HepG2 (cell line): ENCODE data around the gene ASB7. TPM values are rescaled to one million over a fixed set of nuclear protein-coding genes. Genes with fewer than 3 reads are reported as not detected.

Source experiments
- ATAC-seq: fragments of 200-7000 bp; cut with Tn5 transposase; 3 replicates; pipeline ENCODE4 v1.9.1; 2020; ENCODE audit warnings: mild to moderate bottlenecking, moderate library complexity
- BruUV-seq: library from RNA; stranded (reverse); fragments of 400-500 nt; replicated peaks from 2 replicates; lab custom pipeline; 2021; lab: Mats Ljungman, UMichigan
- CTCF ChIA-PET: fragments of 300-600 bp; formaldehyde crosslinking; extraction: SDS; loops from one replicate; lab custom pipeline; 2021; ENCODE audit warnings: low total read pairs, inconsistent platforms, low intra/inter-chr PET ratio; lab: Yijun Ruan, JAX
- POLR2A ChIA-PET: fragments of 350-600 bp; sonication (Branson Sonifier 250); formaldehyde crosslinking; loops from one replicate; lab custom pipeline; 2020; ENCODE audit warnings: antibody characterized with exemption, inconsistent platforms; lab: Yijun Ruan, JAX
- DNase-seq: peaks from one replicate; pipeline ENCODE4 v3.0.0-alpha.2; 2015; ENCODE audit warnings: low spot score
- FAIRE-seq: peaks from 3 replicates; lab custom pipeline; 2011; peaks lifted over from hg19 to GRCh38; lab: Jason Lieb, UNC
- H2AFZ ChIP-seq: one replicate; pipeline ENCODE4 v1.6.1; 2011; ENCODE audit warnings: low read length, inconsistent platforms
- H3K27ac ChIP-seq: fragments of 300-600 bp; 3 replicates; pipeline ENCODE4 v1.8.0; 2011; ENCODE audit warnings: mixed run types, mild to moderate bottlenecking, mixed read lengths, low read length, inconsistent platforms; ENCODE audit not compliant: insufficient read depth; ENCODE audit errors: extremely low read length
- H3K27me3 ChIP-seq, 2 experiments: fragments of 200-600 bp in 1 of 2; 2 replicates in 1 of 2; 3 replicates in 1 of 2; pipeline versions ENCODE4 v1.6.0 to v1.8.0; 2011; ENCODE audit warnings: low read length in 2 of 2, mild to moderate bottlenecking in 2 of 2, moderate library complexity in 2 of 2, inconsistent platforms in 1 of 2; ENCODE audit not compliant: insufficient read depth in 2 of 2, control insufficient read depth in 1 of 2
- H3K36me3 ChIP-seq, 2 experiments: fragments of 200-600 bp in 1 of 2; replicated peaks in 1 of 2; 2 replicates in 1 of 2; 3 replicates in 1 of 2; pipeline versions ENCODE4 v1.5.1 to v1.8.0; 2011; ENCODE audit warnings: low read length in 2 of 2, inconsistent platforms in 1 of 2; ENCODE audit not compliant: insufficient read depth in 2 of 2, control insufficient read depth in 1 of 2
- H3K4me1 ChIP-seq: 2 replicates; pipeline ENCODE4 v1.5.1; 2012; ENCODE audit warnings: low read length, inconsistent platforms; ENCODE audit not compliant: insufficient read depth
- H3K4me2 ChIP-seq: 2 replicates; pipeline ENCODE4 v1.6.0; 2011; ENCODE audit warnings: low read depth, low read length, inconsistent platforms
- H3K4me3 ChIP-seq, 3 experiments: fragments of 200-600 bp in 1 of 3; sonication (generic), shearing (Covaris generic) in 1 of 3; replicated peaks in 1 of 3; 2 replicates each; pipeline ENCODE4 v1.5.1; 2011 to 2016; ENCODE audit warnings: low read length in 3 of 3, inconsistent platforms in 2 of 3, low read depth in 2 of 3, mild to moderate bottlenecking in 2 of 3, control low read depth in 1 of 3, mixed read lengths in 1 of 3; ENCODE audit not compliant: insufficient read depth in 1 of 3
- H3K79me2 ChIP-seq: one replicate; pipeline ENCODE4 v1.6.1; 2011; ENCODE audit warnings: low read length, inconsistent platforms; ENCODE audit not compliant: insufficient read depth
- H3K9ac ChIP-seq: 2 replicates; pipeline ENCODE4 v1.6.0; 2011; ENCODE audit warnings: mild to moderate bottlenecking, low read depth, low read length, inconsistent platforms; ENCODE audit not compliant: insufficient read depth
- H3K9me3 ChIP-seq: 2 replicates; pipeline ENCODE4 v1.5.1; 2012; ENCODE audit warnings: mild to moderate bottlenecking, low read length
- H4K20me1 ChIP-seq: 2 replicates; pipeline ENCODE4 v1.6.0; 2011; ENCODE audit warnings: inconsistent platforms, mild to moderate bottlenecking, low read length, moderate library complexity; ENCODE audit not compliant: insufficient read depth
- CREBL2 ChIP-seq: sonication (generic); formaldehyde crosslinking; IDR thresholded peaks from 2 replicates; pipeline ENCODE4 v1.8.1; 2023; ENCODE audit warnings: missing genetic modification reagents, mild to moderate bottlenecking, borderline replicate concordance
- HNF1B ChIP-seq: sonication (generic); formaldehyde crosslinking; IDR thresholded peaks from 2 replicates; pipeline ENCODE4 v1.5.1; 2020; ENCODE audit warnings: mild to moderate bottlenecking, moderate library complexity, missing genetic modification reagents
- MEIS1 ChIP-seq: sonication (generic); formaldehyde crosslinking; IDR thresholded peaks from 2 replicates; pipeline ENCODE4 v1.9.0; 2021; ENCODE audit warnings: mild to moderate bottlenecking, missing genetic modification reagents, moderate library complexity, borderline replicate concordance
- NCOA1 ChIP-seq: sonication (generic); formaldehyde crosslinking; IDR thresholded peaks from 2 replicates; pipeline ENCODE4 v1.9.0; 2021; ENCODE audit warnings: missing genetic modification reagents
- PATZ1 ChIP-seq: sonication (generic); formaldehyde crosslinking; IDR thresholded peaks from 2 replicates; pipeline ENCODE4 v1.4.0; 2020; ENCODE audit warnings: missing genetic modification reagents
- RARA ChIP-seq: IDR thresholded peaks from 2 replicates; pipeline ENCODE4 v1.6.1; 2016; ENCODE audit warnings: missing genetic modification reagents, missing compliant biosample characterization
- RFXAP ChIP-seq: sonication (generic); formaldehyde crosslinking; IDR thresholded peaks from 2 replicates; pipeline ENCODE4 v1.4.0; 2020; ENCODE audit warnings: missing genetic modification reagents, borderline replicate concordance
- STAG1 ChIP-seq: sonication (generic); formaldehyde crosslinking; IDR thresholded peaks from 2 replicates; pipeline ENCODE4 v1.4.0; 2020; ENCODE audit warnings: missing genetic modification reagents
- YY1 ChIP-seq: IDR thresholded peaks from 2 replicates; pipeline ENCODE4 v1.6.1; 2011; ENCODE audit warnings: low read length, low read depth, moderate library complexity, mild to moderate bottlenecking; ENCODE audit not compliant: insufficient read depth, insufficient replicate concordance
- ZNF232 ChIP-seq: sonication (generic); formaldehyde crosslinking; IDR thresholded peaks from 2 replicates; pipeline ENCODE4 v1.4.0; 2020; ENCODE audit warnings: missing genetic modification reagents, borderline replicate concordance
- ZNF747 ChIP-seq: sonication (generic); formaldehyde crosslinking; IDR thresholded peaks from 2 replicates; pipeline ENCODE4 v1.8.1; 2023; ENCODE audit warnings: missing genetic modification reagents, mild to moderate bottlenecking, borderline replicate concordance
- WGBS: methylation state at CpG from one replicate; pipeline ENCODE4 v1.1.6; 2017; ENCODE audit warnings: low lambda C conversion rate; 5-methylcytosine and 5-hydroxymethylcytosine counted together
- in situ Hi-C: cut with HindIII; loops from 2 replicates; pipeline ENCODE4 v1.10.0; 2017; ENCODE audit warnings: low pct_unique_long_range_greater_than_20kb; ENCODE audit not compliant: extremely low pct_ligation_motif_present
- intact Hi-C: fragments of 100-400 bp; cut with micrococcal nuclease; formaldehyde crosslinking; loops from one replicate; pipeline ENCODE4 v1.10.0; 2022; ENCODE audit not compliant: unreplicated experiment
- polyA plus RNA-seq, 8 experiments: library from polyadenylated mRNA; depleted of rRNA in 3 of 8; stranded (reverse) in 7 of 8; unstranded in 1 of 8; fragments of >200 nt; fragmentation: Illumina TruSeq in 4 of 8; extraction: Trizol in 4 of 8; gene quantifications; 2 replicates each; pipeline versions ENCODE4 v1.2.1 to v1.2.3, GENCODE V29; 2011 to 2016; ENCODE audit warnings: low read depth in 4 of 8, missing spikeins in 1 of 8, mixed read lengths in 1 of 8; ENCODE audit not compliant: insufficient read depth in 1 of 8
- total RNA-seq, 5 experiments: library from RNA; depleted of rRNA; stranded (reverse); fragments of >200 nt; fragmentation: Illumina TruSeq; extraction: Trizol; gene quantifications; 2 replicates each; pipeline ENCODE4 v1.2.3, GENCODE V29; 2016; ENCODE audit warnings: low read depth in 1 of 5

The ASB7 gene
- total and polyA plus RNA-seq, 2 of the 13 experiments (the other 11 are each of a cell fraction or from before 2014, with no cell fraction given) = 7.7 to 12.1 TPM

GRCh38 chr15:100670505-100671021 lies 68.2 kb downstream of the ASB7 start:
- WGBS = 21% methylated on average over 6 of the region's 8 CpGs
- Histone ChIP-seq H3K27ac (no peak overlapping the region), H3K36me3 (no peaks in the 10 kb centered on the region), H3K4me1 (no peaks in the 10 kb centered on the region), H4K20me1 (0 out of 2 replicates have a peak, but pooled peaks cover 2% of the 10 kb centered on the region), H3K27me3 (peaks cover 0 to 14% of the 10 kb centered on the region in 2 experiments; a peak in 4 of 5 replicates), H3K79me2 (no peaks in the 10 kb centered on the region), H3K4me3 (no peak overlapping the region), H3K9ac (no peak overlapping the region), H3K9me3 (no peaks in the 10 kb centered on the region), H2AFZ (no peak overlapping the region), H3K4me2 (no peak overlapping the region)
- intact Hi-C loops (no loop called here), in situ Hi-C loops (loop anchor here (25.0 kb wide), 2 partner anchors 342 to 592 kb away; partner anchors contain the start of gene CHSY1)
- ATAC-seq (no peak), FAIRE-seq (no peak), DNase-seq (no peak)
- ChIA-PET CTCF (no interaction called here), POLR2A (no interaction called here)
- TF ChIP-seq MEIS1 (CRISPR knock-in tag) = no peak
- TF ChIP-seq HNF1B = no peak
- no peak for TF ChIP-seq ZNF747
- no peak for TF ChIP-seq STAG1 (CRISPR knock-in tag)
- TF ChIP-seq CREBL2 = no peak
- no peak for TF ChIP-seq YY1
- TF ChIP-seq ZNF232 (CRISPR knock-in tag) = no peak
- no peak for TF ChIP-seq NCOA1 (CRISPR knock-in tag)
- TF ChIP-seq PATZ1 = no peak
- no peak for TF ChIP-seq RFXAP (CRISPR knock-in tag)
- no peak for TF ChIP-seq RARA (CRISPR knock-in tag)
- no TSS peak for BruUV-seq
